KMS-11 (cell line): ENCODE measurements around the gene ADCY5.

Source experiments
- H2AFZ ChIP-seq: fragments of 200-600 bp; sonication (generic); 2 replicates; pipeline ENCODE4 v1.6.1; 2016; ENCODE audit warnings: antibody characterized with exemption, mixed run types, low read depth
- H3K27ac ChIP-seq: fragments of 200-600 bp; sonication (generic); 2 replicates; pipeline ENCODE4 v1.6.1; 2016; ENCODE audit warnings: mild to moderate bottlenecking, mixed run types
- H3K27me3 ChIP-seq: fragments of 200-600 bp; sonication (generic); 2 replicates; pipeline ENCODE4 v1.6.1; 2017; ENCODE audit warnings: mild to moderate bottlenecking, low read depth, mixed run types, moderate library complexity; ENCODE audit not compliant: insufficient read depth
- H3K36me3 ChIP-seq: fragments of 200-600 bp; sonication (generic); 2 replicates; pipeline ENCODE4 v1.6.1; 2017; ENCODE audit warnings: mild to moderate bottlenecking, mixed run types; ENCODE audit not compliant: insufficient read depth
- H3K4me1 ChIP-seq: fragments of 200-600 bp; sonication (generic); 2 replicates; pipeline ENCODE4 v1.6.1; 2016; ENCODE audit warnings: mild to moderate bottlenecking, low read depth, mixed run types; ENCODE audit not compliant: poor library complexity, severe bottlenecking
- H3K4me2 ChIP-seq: fragments of 200-600 bp; sonication (generic); 2 replicates; pipeline ENCODE4 v1.7.0; 2016; ENCODE audit warnings: mild to moderate bottlenecking, mixed run types
- H3K4me3 ChIP-seq: fragments of 200-600 bp; sonication (generic); IDR thresholded peaks from 2 replicates; pipeline ENCODE4 v1.6.1; 2017; ENCODE audit warnings: low read depth, low read length, mixed read lengths; ENCODE audit not compliant: insufficient read depth
- H3K79me2 ChIP-seq: fragments of 200-600 bp; sonication (generic); 2 replicates; pipeline ENCODE4 v1.6.1; 2016; ENCODE audit warnings: low read depth, mixed run types; ENCODE audit not compliant: insufficient read depth
- H3K9ac ChIP-seq: fragments of 200-600 bp; sonication (generic); 2 replicates; pipeline ENCODE4 v1.6.1; 2016; ENCODE audit warnings: mild to moderate bottlenecking, mixed run types
- H4K20me1 ChIP-seq: fragments of 200-600 bp; sonication (generic); 2 replicates; pipeline ENCODE4 v1.6.1; 2016; ENCODE audit warnings: mild to moderate bottlenecking, mixed run types; ENCODE audit not compliant: insufficient read depth
- CTCF ChIP-seq: fragments of 200-600 bp; sonication (generic); conservative IDR thresholded peaks from 2 replicates; pipeline ENCODE4 v1.6.1; 2017; ENCODE audit warnings: low read depth, mild to moderate bottlenecking, antibody characterized with exemption, low read length, moderate library complexity, mixed read lengths

ADCY5 gene

DNA sequence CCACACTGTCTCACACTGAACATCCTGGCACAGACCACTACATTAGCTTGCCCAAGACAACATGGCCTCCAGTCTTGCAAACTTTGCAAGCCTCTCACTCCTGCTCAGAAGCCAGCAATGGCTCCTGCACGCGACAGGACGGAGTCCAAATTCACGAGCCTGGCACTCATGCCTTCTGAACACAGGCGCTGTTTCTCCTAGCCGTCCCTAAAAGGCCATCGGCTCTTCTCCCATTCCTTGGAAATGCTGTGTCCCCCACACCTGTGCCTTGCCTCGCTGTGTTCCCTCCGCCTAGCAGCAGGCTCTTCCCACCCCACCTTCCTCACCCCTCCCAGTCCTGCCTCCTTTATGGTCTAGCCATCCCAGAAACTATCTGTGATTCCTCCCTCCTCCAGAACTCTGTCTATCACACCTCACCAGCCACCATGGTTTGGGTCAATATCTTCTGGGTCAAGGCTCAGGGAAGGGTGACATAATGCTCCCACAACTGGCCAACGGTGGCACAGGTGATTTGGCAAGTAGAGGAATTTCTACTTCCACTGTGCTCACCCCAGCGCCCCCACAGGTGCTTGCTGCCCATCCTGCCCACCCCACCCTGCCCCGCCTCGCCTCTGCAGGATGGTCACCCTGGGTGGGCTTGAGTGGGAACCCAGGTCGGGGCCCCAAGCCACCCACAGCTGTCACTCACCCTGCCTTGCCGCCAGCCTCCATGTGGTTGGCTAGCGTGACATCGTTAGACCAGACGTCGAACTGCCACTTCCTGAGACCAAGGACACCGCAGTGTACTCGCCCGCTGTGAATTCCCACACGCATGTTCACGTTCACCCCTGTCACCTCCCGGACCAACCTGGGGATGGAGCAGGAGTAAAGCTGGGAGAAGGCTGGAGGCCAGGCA is 120.7 kb downstream of the ADCY5 start:
- no peaks in the 10 kb centered on the region for H3K36me3 ChIP-seq
- peaks cover 3% of the 10 kb centered on the region; the same call in 1 of the 2 replicates for H3K27me3 ChIP-seq
- no peak overlapping the region for H3K4me2 ChIP-seq
- H3K4me3 ChIP-seq = no peak overlapping the region
- no peak overlapping the region for H3K27ac ChIP-seq
- H4K20me1 ChIP-seq = no peaks in the 10 kb centered on the region
- H3K4me1 ChIP-seq = no peaks in the 10 kb centered on the region
- H2AFZ ChIP-seq = no peak overlapping the region; the same call in 1 of the 2 replicates
- H3K79me2 ChIP-seq = no peaks in the 10 kb centered on the region
- no peak overlapping the region for H3K9ac ChIP-seq
- TF ChIP-seq CTCF = no peak

DNA sequence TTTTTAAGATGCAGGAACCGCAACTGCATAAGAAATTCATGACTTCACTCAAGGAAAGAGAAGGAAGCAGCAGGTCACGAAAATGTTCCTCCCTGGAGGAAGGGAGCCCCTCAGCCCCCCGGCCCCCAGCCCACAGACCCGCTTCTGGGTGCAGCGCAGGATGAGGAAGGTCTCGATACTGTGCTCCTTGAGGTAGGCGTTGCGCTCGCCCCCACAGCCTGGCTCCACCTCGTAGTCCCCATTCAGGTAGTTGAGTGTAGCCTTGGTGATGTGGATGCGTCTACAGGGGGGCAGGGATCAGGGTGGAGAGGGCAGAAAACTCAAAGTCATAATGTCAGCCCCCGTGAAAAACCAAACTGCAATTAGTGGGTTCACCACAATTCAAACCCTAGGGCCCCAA is 121.4 kb downstream of the ADCY5 start:
- H3K27ac ChIP-seq = no peak overlapping the region
- H2AFZ ChIP-seq = no peak overlapping the region
- H3K4me1 ChIP-seq = no peaks in the 10 kb centered on the region
- H3K9ac ChIP-seq = no peak overlapping the region
- no peak overlapping the region for H3K4me3 ChIP-seq
- H4K20me1 ChIP-seq = no peaks in the 10 kb centered on the region
- no peaks in the 10 kb centered on the region for H3K79me2 ChIP-seq
- no peak for TF ChIP-seq CTCF
- no peaks in the 10 kb centered on the region for H3K36me3 ChIP-seq
- H3K27me3 ChIP-seq = peaks cover 6% of the 10 kb centered on the region; the same call in 1 of the 2 replicates
- H3K4me2 ChIP-seq = no peak overlapping the region

- TF ChIP-seq CTCF = no peak
- Histone ChIP-seq H3K9ac (no peak overlapping the region), H3K27me3 (peaks cover 6% of the 10 kb centered on the region; the same call in 1 of the 2 replicates), H3K36me3 (no peaks in the 10 kb centered on the region), H3K4me1 (no peaks in the 10 kb centered on the region), H3K4me3 (no peak overlapping the region), H3K79me2 (no peaks in the 10 kb centered on the region), H3K4me2 (no peak overlapping the region), H3K27ac (no peak overlapping the region), H2AFZ (no peak overlapping the region), H4K20me1 (no peaks in the 10 kb centered on the region)
Observed at GRCh38 chr3:123326531-123326930, 122.4 kb downstream of the ADCY5 start.

- Histone ChIP-seq H3K4me3 (no peak overlapping the region), H3K4me2 (no peak overlapping the region), H3K9ac (no peak overlapping the region), H3K79me2 (no peaks in the 10 kb centered on the region), H3K27ac (no peak overlapping the region), H4K20me1 (no peaks in the 10 kb centered on the region), H3K4me1 (no peaks in the 10 kb centered on the region), H3K27me3 (peaks cover 6% of the 10 kb centered on the region; the same call in 1 of the 2 replicates), H3K36me3 (no peaks in the 10 kb centered on the region), H2AFZ (no peak overlapping the region)
- no peak for TF ChIP-seq CTCF
Observed at GRCh38 chr3:123325766-123326256, 123.1 kb downstream of the ADCY5 start.
